ENCODE data around the gene DCAF8. TPM values are rescaled to one million over a fixed set of nuclear protein-coding genes. Genes with fewer than 3 reads are reported as not detected.

DCAF8 gene
- polyA plus RNA-seq, 3 donors = 200 to 285 (median 205) TPM

Other genes with a start within 250 kb of the DCAF8 start
- gene PIGM, start 230.6 kb downstream of the DCAF8 start, polyA plus RNA-seq (ENCODE audit: insufficient read length in 3 of 3) = 10 to 100 TPM; 11.7 to 13.0 (median 12.4) TPM
- gene KCNJ10, start 192.4 kb downstream of the DCAF8 start, polyA plus RNA-seq (ENCODE audit: insufficient read length in 3 of 3) = 10 to 100 TPM; 19.8 to 25.3 (median 20.0) TPM
- gene KCNJ9, start 181.0 kb downstream of the DCAF8 start, polyA plus RNA-seq (ENCODE audit: insufficient read length in 3 of 3) = under 1 TPM; 0.05 to 0.13 (median 0.09) TPM
- 10 to 100 TPM; 26.0 to 40.5 (median 37.1) TPM for gene IGSF8, start 163.9 kb downstream of the DCAF8 start, polyA plus RNA-seq (ENCODE audit: insufficient read length in 3 of 3)
- 1 to 10 TPM; 4.2 to 4.9 (median 4.7) TPM for gene ATP1A2, start 146.8 kb downstream of the DCAF8 start, polyA plus RNA-seq (ENCODE audit: insufficient read length in 3 of 3)
- under 1 TPM; 0.11 to 0.32 (median 0.12) TPM for gene ATP1A4, start 110.9 kb downstream of the DCAF8 start, polyA plus RNA-seq (ENCODE audit: insufficient read length in 3 of 3)
- gene CASQ1, start 72.0 kb downstream of the DCAF8 start, polyA plus RNA-seq (ENCODE audit: insufficient read length in 3 of 3) = under 1 TPM; 0.20 to 0.65 (median 0.33) TPM
- 100 to 1,000 TPM in 1 of 3 donors, 10 to 100 TPM in 2; 86.8 to 117 (median 99.7) TPM for gene PEA15, start 57.2 kb downstream of the DCAF8 start, polyA plus RNA-seq (ENCODE audit: insufficient read length in 3 of 3)
- gene PEX19, start 22.6 kb upstream of the DCAF8 start, polyA plus RNA-seq (ENCODE audit: insufficient read length in 3 of 3) = 10 to 100 TPM; 79.0 to 88.5 (median 80.8) TPM
- 100 to 1,000 TPM; 157 to 174 (median 165) TPM for gene COPA, start 80.7 kb upstream of the DCAF8 start, polyA plus RNA-seq (ENCODE audit: insufficient read length in 3 of 3)
- gene NCSTN, start 80.8 kb upstream of the DCAF8 start, polyA plus RNA-seq (ENCODE audit: insufficient read length in 3 of 3) = 100 to 1,000 TPM; 150 to 170 (median 150) TPM
- gene NHLH1, start 104.5 kb upstream of the DCAF8 start, polyA plus RNA-seq (ENCODE audit: insufficient read length in 3 of 3) = under 1 TPM; 0.09 to 0.24 (median 0.12) TPM
- gene VANGL2, start 138.0 kb upstream of the DCAF8 start, polyA plus RNA-seq (ENCODE audit: insufficient read length in 3 of 3) = 10 to 100 TPM; 31.7 to 35.3 (median 35.0) TPM